Stimulated activated CD8-positive, alpha-beta memory T cell treated with anti-CD3 and anti-CD28 coated beads, Interleukin-4, amount 100 ng/mL, for 1 hour (primary cell): ENCODE measurements around the gene OR7E24.
A peak's percentile ranks its signal among the peaks of the same experiment; 100 is the strongest.
"Not testable (repeated sequence)": the region's sequence is repeated elsewhere in the genome, so short reads cannot be mapped to it uniquely, and the experiment has no call there.

Experiments
- DNase-seq, 2 donors: peaks; one replicate each; pipeline ENCODE4 v3.0.0-alpha.2; 2020; ENCODE audit warnings: low read depth in 2 of 2, low spot score in 1 of 2

Gene OR7E24

DNA sequence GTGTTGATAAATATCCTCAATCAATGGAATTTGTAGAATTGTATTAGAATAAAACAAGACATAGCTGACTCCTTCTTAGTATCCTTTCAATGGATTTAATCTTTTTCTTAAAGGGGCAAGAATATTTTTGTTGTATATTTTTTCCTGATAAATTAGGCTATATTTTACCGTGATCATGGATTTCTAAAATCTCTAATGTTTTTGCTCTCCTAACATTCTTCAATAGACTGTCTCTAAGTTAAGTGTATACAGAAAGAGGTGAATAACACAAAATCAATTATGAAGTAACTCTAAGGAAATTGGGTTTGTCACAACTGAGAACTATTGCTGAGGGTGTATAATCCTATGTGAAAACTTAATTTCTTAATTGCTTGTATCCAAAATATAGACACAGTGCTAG lies at the start of gene OR7E24:
TSS of gene OR7E24 (plus strand) at position 301 of the 400 bp plus-strand sequence. CDS start 114 bp downstream, outside the sequence.
- no peak for DNase-seq

DNA sequence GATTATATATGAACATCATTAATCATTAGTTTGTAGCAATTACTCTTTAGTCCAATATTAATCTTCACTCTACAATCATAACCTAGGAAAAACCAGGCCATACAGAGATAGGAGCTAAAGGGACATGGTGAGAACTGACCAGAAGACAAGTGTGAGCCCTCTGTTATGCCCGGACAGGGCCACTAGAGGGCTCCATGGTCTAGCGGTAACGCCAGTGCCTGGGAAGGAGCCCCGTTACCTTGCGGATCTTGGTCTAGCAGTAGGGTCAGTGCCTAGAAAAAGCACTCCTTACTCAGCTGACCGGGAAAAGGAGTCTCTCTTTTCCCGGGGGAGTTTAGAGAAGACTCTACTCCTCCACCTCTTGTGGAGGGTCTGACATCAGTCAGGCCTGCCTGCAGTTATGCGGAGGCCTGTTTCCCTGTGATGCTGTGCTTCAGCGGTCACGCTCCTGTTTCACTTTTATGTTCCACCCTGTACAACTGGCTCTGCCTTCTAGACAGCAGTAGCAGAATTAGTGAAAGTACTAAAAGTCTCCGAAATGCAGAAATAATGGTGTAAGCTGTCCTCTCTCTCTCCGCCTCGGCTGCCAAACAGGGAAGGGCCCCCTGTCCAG lies 45.1 kb upstream of the OR7E24 start:
- peak; percentile 21 to 47 for DNase-seq

DNA sequence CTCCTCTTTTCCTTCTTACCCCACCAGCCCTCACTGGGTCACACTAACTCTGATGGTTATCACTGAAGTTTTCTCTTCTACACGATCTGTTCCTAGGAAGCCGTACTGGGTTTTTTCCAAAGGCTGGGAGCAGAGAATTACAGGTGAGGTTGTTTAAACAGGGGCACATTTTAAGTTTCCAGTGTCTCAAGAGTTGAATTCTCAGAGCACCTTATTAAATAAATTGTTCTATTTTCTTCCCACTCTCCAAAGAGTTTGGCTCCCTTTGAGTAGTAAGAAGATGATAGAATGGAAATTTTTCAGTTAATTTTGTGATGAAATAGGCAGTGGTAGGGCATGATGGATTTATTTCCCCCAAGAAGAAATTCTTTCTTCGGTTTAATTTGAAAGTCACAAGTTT lies 31.2 kb upstream of the OR7E24 start, which contains the start of gene OR7D4:
TSS of gene OR7D4 (minus strand) at position 101 of the 400 bp plus-strand sequence. CDS start 4,752 bp downstream, outside the sequence.
- DNase-seq, result no peak

DNA sequence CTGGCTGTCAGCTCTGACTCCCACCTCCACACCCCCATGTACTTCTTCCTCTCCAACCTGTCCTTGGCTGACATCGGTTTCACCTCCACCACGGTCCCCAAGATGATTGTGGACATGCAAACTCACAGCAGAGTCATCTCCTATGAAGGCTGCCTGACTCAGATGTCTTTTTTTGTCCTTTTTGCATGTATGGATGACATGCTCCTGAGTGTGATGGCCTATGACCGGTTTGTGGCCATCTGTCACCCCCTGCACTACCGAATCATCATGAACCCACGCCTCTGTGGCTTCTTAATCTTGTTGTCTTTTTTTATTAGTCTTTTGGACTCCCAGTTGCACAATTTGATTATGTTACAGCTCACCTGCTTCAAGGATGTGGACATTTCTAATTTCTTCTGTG lies 506 bp downstream of the OR7E24 start:
- DNase-seq, result no peak

GRCh38 chr19:9283485-9283884 lies 32.8 kb downstream of the OR7E24 start:
- not testable (repeated sequence) for DNase-seq

DNA sequence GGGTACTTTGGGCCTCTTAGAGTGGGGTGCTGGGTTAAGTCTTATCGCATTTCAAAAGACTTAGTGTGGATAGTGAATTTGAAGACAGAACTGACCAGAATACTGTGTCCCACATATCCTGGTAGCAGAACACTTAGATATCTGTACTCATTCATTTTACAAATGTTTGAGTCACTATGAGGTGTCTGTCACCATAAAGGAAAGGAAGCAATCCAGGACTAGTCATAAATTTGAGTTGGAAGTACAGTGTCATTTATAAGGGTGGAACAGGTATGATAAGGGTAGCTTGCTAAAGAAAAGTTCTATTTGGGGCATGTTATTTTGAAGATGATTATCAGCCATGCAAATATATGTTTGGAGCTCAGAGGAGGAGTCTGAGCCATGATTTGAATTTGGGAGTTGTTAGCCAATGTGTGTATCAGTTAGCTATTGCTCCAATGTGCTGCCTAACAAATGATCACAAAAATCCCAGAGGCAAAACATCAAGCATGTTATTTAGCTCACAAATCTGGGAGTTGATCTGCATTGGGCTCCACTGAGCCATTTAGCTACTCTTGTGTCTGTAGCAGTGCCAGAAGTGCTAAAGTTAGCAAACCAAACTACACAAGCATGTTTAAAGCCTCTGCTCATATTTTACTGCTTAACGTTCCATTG lies 38.6 kb downstream of the OR7E24 start:
- no peak for DNase-seq

- no peak for DNase-seq
Measured at GRCh38 chr19:9295411-9295849, 44.7 kb downstream of the OR7E24 start.

DNA sequence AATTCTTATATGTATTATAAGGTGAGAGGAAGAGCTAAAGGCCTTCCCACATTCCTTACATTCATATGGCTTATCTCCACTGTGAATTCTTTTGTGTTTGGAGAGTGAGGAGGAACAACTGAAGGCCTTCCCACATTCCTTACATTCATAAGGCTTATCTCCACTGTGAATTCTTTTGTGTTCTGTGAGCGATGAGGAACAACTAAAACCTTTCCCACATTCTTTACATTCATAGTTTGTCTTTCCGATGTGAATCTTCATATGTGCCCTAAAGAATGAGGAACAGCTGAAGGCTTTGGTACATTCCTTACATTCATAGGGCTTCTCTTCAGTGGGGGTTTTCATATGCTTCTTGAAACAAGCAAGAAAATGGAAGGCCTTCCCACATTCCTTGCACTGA lies 45.6 kb downstream of the OR7E24 start:
- no peak for DNase-seq
